ENCODE data around the gene PLEKHM3. TPM values are rescaled to one million over a fixed set of nuclear protein-coding genes. Genes with fewer than 3 reads are reported as not detected.

PLEKHM3 gene
- total RNA-seq, 1 donor from 2014 or later, result 12.5 TPM

DNA sequence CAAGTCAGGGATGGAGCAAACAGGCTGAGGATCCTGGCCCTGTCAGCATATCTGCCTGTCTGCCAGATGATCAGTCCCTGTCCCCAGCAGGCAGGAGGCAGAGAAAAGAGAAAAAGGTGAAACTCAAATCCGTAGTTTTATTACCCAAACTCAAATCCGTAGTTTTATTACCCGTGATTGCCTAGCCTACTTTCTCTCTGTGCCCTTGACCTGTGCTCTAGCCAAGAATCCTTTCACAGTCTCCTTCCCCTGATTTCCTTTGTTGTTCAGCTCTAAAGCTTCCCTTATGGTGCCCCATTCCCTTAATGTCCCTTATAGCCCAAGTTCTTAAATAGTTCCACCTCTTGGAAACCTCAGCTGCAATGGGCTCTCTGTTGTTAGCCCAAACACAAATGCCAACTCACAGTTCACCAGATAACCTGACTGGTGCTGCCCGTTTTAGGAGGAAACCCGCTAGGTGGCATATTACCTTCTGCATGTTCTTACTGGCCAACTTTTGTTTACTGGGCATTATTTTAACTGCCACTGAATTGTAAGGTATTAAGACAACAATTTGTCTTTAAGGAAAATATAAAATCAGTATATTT, 130.0 kb downstream of the PLEKHM3 start:
- DNase-seq (ENCODE audit: extremely low spot score, unreplicated experiment), result no peak
- Mint-ChIP-seq H3K27ac (ENCODE audit: unreplicated experiment) (no peak overlapping the region), H3K27me3 (ENCODE audit: unreplicated experiment) (no peaks in the 10 kb centered on the region), H3K4me1 (ENCODE audit: unreplicated experiment) (peaks cover 22% of the 10 kb centered on the region), H3K4me3 (ENCODE audit: unreplicated experiment) (no peak overlapping the region), H3K36me3 (ENCODE audit: unreplicated experiment) (peaks cover 4% of the 10 kb centered on the region), H3K9me3 (ENCODE audit: unreplicated experiment) (no peaks in the 10 kb centered on the region)
- TF ChIP-seq, protein P1, sequence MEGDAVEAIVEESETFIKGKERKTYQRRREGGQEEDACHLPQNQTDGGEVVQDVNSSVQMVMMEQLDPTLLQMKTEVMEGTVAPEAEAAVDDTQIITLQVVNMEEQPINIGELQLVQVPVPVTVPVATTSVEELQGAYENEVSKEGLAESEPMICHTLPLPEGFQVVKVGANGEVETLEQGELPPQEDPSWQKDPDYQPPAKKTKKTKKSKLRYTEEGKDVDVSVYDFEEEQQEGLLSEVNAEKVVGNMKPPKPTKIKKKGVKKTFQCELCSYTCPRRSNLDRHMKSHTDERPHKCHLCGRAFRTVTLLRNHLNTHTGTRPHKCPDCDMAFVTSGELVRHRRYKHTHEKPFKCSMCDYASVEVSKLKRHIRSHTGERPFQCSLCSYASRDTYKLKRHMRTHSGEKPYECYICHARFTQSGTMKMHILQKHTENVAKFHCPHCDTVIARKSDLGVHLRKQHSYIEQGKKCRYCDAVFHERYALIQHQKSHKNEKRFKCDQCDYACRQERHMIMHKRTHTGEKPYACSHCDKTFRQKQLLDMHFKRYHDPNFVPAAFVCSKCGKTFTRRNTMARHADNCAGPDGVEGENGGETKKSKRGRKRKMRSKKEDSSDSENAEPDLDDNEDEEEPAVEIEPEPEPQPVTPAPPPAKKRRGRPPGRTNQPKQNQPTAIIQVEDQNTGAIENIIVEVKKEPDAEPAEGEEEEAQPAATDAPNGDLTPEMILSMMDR (IDR thresholded peaks at IDR 0.05), result no peak

DNA sequence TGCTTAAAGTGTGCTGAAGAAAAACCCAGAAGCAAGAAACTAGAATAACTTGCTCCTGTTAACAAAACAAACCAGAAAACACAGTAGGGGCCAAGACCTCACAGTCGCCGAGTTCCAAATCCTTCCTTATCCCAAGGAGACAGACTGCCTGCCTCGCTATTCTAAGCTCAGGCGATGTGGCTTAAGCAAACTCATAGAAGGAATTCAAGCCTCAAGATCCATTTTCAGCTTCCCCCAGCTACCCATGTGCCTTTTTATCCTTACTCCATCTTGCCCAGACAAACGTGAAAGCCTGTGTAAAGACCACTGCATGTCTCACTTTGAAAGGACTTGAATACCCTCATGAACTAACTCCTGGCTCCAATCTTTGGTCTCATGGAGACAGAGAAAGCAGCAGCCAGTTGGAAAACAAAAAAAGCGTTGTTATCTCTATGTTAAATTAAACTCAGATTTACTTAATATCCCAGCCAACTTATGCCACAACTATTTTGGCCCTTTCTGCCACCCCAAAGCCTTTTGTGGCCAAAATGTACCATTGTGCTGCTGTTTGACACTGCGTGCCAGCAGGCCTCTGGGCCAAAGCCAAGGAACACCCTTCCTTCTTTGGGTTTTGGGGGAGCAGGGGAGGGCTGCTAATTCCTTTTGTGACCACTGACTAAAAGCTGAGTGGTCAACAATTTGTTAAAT, 132.5 kb downstream of the PLEKHM3 start:
- H3K27me3 Mint-ChIP-seq (ENCODE audit: unreplicated experiment), result no peaks in the 10 kb centered on the region
- DNase-seq (ENCODE audit: extremely low spot score, unreplicated experiment), result no peak
- H3K27ac Mint-ChIP-seq (ENCODE audit: unreplicated experiment), result no peak overlapping the region
- peaks cover 2% of the 10 kb centered on the region for H3K36me3 Mint-ChIP-seq (ENCODE audit: unreplicated experiment)
- TF ChIP-seq, protein P1 (IDR thresholded peaks at IDR 0.05), result no peak
- H3K4me3 Mint-ChIP-seq (ENCODE audit: unreplicated experiment), result no peak overlapping the region
- peaks cover 22% of the 10 kb centered on the region for H3K4me1 Mint-ChIP-seq (ENCODE audit: unreplicated experiment)
- no peaks in the 10 kb centered on the region for H3K9me3 Mint-ChIP-seq (ENCODE audit: unreplicated experiment)

- Mint-ChIP-seq H3K9me3 (ENCODE audit: unreplicated experiment) (no peaks in the 10 kb centered on the region), H3K27ac (ENCODE audit: unreplicated experiment) (no peak overlapping the region), H3K4me3 (ENCODE audit: unreplicated experiment) (no peak overlapping the region), H3K36me3 (ENCODE audit: unreplicated experiment) (peaks cover 2% of the 10 kb centered on the region), H3K4me1 (ENCODE audit: unreplicated experiment) (peaks cover 18% of the 10 kb centered on the region), H3K27me3 (ENCODE audit: unreplicated experiment) (no peaks in the 10 kb centered on the region)
- DNase-seq (ENCODE audit: extremely low spot score, unreplicated experiment), result no peak
- TF ChIP-seq, protein P1 (IDR thresholded peaks at IDR 0.05), result no peak
Measured at GRCh38 chr2:207891086-207891844, 134.1 kb downstream of the PLEKHM3 start.

DNA sequence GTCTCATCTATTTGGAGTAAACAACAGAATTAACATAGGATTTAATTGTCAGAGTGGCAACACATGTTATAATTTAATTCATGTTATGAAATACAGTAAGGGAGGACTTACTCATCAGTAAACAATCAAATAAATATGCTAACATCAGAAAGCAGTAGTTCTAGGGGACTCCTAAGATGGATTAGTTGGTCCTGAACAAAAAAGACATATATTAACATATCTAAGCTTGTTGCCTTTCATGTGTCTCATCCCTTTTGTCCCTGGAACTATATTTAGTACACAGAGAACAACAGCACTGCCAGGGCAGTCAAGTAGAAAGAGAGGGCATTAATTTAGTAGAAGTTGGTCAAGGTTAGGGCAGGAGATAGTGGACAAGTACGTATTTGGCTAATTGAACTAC, 137.8 kb downstream of the PLEKHM3 start:
- Mint-ChIP-seq H3K27ac (ENCODE audit: unreplicated experiment) (no peak overlapping the region), H3K4me3 (ENCODE audit: unreplicated experiment) (no peak overlapping the region), H3K36me3 (ENCODE audit: unreplicated experiment) (peaks cover 2% of the 10 kb centered on the region), H3K4me1 (ENCODE audit: unreplicated experiment) (peaks cover 8% of the 10 kb centered on the region), H3K9me3 (ENCODE audit: unreplicated experiment) (no peaks in the 10 kb centered on the region), H3K27me3 (ENCODE audit: unreplicated experiment) (no peaks in the 10 kb centered on the region)
- DNase-seq (ENCODE audit: extremely low spot score, unreplicated experiment), result no peak
- TF ChIP-seq, protein P1 (IDR thresholded peaks at IDR 0.05), result no peak

DNA sequence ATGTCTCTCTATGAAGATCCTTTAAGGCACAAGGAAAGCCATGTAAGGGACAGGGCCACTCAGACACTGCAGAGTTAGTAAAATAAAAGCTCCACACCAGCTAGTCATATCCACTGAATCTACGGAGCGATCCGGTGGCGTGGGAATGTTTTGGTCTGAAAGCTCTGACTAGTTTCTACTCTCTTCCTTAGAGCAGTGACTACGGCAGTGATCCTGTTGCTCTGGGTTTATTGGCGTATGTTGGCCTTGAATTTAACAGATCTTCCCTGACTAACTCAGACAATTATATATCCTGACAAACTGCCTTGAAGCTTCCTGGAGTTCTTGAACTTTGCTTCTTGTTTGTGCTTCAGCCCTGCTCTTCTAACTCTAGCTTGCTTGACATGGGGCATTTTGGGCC, 140.3 kb downstream of the PLEKHM3 start:
- H3K27me3 Mint-ChIP-seq (ENCODE audit: unreplicated experiment), result no peaks in the 10 kb centered on the region
- no peak for DNase-seq (ENCODE audit: extremely low spot score, unreplicated experiment)
- H3K4me1 Mint-ChIP-seq (ENCODE audit: unreplicated experiment), result peaks cover 20% of the 10 kb centered on the region
- TF ChIP-seq, protein P1 (IDR thresholded peaks at IDR 0.05), result no peak
- no peak overlapping the region for H3K27ac Mint-ChIP-seq (ENCODE audit: unreplicated experiment)
- H3K9me3 Mint-ChIP-seq (ENCODE audit: unreplicated experiment), result no peaks in the 10 kb centered on the region
- H3K36me3 Mint-ChIP-seq (ENCODE audit: unreplicated experiment), result peaks cover 2% of the 10 kb centered on the region
- no peak overlapping the region for H3K4me3 Mint-ChIP-seq (ENCODE audit: unreplicated experiment)
